SK-N-SH treated with all-trans-retinoic acid at 6 μM for 48 hours (cell line): ENCODE data around the gene ZNF423.
"Not testable (repeated sequence)": the region's sequence is repeated elsewhere in the genome, so short reads cannot be mapped to it uniquely, and the experiment has no call there.

Experiments used
- ARNTL ChIP-seq: fragments of 450-650 bp; formaldehyde crosslinking; IDR thresholded peaks from 2 replicates; pipeline ENCODE4 v1.5.0; 2020; ENCODE audit warnings: low read depth, mild to moderate bottlenecking, moderate library complexity, borderline replicate concordance
- PATZ1 ChIP-seq: fragments of 250-450 bp; sonication (Bioruptor Pico); IDR thresholded peaks from 2 replicates; pipeline ENCODE4 v1.8.0; 2020; ENCODE audit warnings: mild to moderate bottlenecking, moderate library complexity, borderline replicate concordance

GRCh38 chr16:49562894-49563293 is 293.0 kb downstream of the ZNF423 start:
- TF ChIP-seq PATZ1, ARNTL (CRISPR knock-in tag): not testable (repeated sequence)
